ENCODE results near the gene NUDT22.

NUDT22 gene

GRCh38 chr11:64207256-64208085 lies 18.6 kb upstream of the NUDT22 start:
- peak; percentile 77 to 80 for DNase-seq

- no peak for DNase-seq
Measured at GRCh38 chr11:64208086-64208795, 17.8 kb upstream of the NUDT22 start.

DNA sequence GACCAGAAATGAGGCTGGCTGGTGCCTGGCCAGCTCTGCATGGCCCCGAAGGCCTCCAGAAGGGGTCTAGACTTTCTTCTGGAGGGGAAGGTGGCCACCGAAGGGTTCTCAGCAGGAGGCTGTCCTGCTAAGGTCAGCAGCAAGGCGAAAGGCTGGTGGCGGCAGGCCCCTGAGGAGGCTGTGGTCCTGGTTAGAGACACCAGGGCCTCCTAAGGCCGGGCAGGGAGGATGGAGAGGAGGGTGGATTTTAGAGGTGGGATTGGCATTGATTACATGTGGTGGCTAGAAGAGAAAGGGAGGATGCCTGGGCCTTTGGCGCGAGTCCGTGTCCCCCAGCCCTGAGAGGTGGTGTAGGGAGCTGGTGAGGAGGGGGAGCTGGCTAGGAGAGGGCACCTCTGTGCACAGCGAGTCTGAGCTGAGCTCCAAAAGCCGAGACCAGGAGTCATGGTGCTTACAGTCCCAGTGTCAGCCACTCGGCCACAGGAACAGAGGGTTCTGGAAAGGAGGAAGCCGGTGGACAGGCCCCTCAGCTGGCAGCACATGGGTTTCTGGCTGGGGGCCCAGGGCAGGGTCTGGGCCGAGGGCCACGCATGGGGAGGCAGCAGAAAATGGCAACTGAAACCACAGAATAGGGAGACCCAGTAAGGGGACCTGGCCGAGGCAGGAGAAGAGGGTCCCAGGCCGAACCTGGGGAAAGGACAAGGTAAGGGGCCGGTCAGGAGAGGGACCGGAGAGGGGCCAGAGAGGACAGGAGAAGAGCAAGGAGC lies 17.1 kb upstream of the NUDT22 start:
- no peak for DNase-seq

DNA sequence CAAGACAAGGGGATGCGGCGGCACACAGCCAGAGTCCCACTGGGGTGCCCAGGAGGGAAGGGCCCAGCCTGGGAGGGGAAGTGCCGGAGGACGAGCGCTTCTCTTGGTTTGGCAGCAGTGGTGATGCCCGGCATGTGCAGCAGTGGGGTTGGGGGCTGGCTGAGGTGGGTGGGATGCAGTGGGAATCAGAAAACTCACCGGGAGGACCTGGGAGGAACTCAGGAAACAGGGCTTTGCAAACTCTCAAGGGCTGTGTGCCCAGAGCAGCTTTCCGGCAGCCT lies 16.6 kb upstream of the NUDT22 start:
- DNase-seq: no peak

DNA sequence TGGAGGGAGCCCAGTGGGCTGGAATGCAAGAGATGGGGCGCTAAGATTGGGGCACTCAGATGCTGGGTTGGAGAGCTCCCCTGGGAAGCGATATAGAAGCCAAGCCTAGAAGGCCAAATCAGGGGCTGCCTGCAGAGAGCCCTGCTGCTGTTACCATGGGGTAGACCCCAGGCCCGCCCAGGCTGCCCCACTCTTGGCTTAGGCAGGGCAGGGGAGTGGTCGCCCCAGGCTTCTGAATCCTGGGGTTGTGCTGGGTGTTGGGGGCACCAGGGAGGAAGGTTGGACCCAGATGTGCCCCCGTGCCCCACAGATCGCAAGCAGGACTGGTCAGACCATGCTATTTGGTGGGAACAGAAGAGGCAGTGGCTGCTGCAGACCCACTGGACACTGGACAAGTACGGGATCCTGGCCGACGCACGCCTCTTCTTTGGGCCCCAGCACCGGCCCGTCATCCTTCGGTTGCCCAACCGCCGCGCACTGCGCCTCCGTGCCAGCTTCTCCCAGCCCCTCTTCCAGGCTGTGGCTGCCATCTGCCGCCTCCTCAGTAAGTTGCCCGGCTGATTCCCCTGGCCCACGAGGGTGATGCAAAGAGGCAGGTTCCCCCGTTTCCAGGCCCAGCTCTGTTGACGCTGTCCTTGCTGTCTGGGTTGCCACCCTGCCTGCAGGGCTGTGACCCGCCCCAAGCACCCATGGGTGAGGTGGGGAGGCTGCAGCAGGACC lies 15.6 kb upstream of the NUDT22 start:
- DNase-seq: no peak

DNA sequence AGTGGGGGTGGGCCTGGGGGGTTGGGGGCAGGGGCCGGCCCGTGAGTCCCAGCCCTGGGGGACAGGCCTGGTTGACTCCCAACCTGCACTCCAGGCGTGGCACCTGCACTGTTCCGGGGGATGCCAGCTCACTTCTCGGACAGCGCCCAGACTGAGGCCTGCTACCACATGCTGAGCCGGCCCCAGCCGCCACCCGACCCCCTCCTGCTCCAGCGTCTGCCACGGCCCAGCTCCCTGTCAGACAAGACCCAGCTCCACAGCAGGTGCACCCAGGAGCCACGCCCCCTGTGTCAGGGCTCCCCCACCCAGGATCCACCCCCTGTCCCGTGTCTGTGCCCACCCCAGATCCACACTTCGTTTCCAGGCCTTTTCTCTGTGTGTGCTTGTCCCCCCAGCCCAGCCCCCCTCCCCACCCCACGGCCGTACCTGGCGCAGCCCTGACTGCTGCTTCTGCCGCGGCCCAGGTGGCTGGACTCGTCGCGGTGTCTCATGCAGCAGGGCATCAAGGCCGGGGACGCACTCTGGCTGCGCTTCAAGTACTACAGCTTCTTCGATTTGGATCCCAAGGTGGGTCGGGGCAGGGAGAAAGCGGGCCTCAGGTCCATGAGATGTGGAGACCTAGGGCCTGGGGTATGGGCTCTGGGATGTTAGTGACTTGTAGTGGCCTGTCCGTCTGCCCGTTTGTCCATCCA lies 14.7 kb upstream of the NUDT22 start:
- DNase-seq: no peak

GRCh38 chr11:64216879-64217278 lies 9.2 kb upstream of the NUDT22 start:
- no peak for DNase-seq

GRCh38 chr11:64218628-64219353 lies 7.3 kb upstream of the NUDT22 start:
- no peak for DNase-seq

GRCh38 chr11:64219354-64219684 lies 6.8 kb upstream of the NUDT22 start:
- DNase-seq: no peak

GRCh38 chr11:64219755-64220154 lies 6.3 kb upstream of the NUDT22 start:
- no peak for DNase-seq

GRCh38 chr11:64220271-64220670 lies 5.8 kb upstream of the NUDT22 start:
- DNase-seq: no peak

GRCh38 chr11:64220798-64221197 lies 5.3 kb upstream of the NUDT22 start:
- DNase-seq: no peak

- no peak for DNase-seq
Measured at GRCh38 chr11:64222651-64223000, 3.4 kb upstream of the NUDT22 start.

GRCh38 chr11:64223001-64223651 lies 2.9 kb upstream of the NUDT22 start:
- DNase-seq: no peak

DNA sequence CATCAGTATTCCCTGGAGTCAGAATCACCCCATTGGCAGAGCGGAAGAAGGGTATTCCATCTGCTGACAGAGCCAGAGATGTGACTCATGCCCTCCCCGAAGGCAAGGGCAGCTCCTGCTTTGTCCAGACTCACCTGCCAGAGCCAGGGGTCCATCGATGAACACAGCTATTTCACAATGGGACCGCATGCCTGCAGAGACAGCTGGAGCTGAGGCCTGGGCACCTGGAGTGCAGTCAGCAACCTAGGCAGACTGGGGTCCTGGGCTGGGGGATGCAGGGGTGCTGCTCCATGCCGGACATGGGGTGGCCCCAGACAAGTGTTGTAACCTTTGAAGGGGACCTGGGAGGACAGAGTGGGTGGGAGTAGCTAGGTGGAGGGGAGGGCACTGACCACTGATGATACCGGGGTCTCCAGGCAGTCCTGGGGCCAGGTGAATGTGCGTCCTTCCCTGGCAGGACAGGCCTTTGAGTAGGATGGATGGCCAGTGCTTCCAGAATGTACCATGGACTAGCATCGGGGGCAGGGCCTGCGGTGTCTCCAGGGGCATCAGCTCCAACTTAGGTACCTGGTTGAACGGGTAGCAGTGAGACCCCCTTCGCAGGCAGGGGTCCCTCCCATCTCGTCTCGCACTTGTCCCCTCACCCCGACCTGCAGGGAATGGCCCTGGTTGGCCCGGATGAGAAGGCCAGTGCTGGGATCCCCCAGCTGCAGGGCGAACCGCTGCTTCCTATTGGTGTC lies 1.8 kb upstream of the NUDT22 start:
- no peak for DNase-seq

DNA sequence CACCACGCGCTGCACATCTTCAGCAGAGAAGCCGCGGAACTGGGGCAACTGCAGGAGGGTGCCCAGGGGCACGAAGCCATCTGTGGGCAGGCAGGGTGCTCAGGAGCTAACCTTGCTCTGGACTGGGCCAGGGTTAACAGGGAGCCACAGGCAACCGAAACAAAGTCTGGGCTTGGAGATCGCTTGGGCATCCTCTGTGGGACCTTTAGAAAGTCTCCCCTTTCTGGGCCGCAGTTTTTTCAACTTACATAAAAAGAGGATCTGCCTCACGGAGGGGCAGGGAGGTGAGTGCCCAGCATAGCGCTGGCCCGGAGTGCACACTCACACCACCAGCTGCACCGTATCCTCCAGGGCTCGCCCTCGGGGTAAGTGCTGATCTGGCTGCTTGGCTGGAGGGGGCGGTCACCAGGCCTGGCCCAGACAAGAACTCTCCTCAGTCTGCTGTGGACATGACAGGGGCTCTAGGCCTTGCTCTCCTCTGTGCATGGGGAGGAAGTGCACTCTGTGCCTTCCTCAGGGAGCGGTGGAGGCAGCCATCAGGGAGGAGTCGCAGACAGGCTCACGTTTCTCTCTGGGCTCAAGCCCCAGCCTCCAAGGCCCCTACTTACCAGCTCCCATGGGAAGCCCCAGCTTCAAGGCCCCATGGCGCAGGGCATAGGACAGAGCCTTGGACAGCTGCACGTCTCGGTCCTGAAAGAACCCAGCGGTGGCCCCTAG lies 1.0 kb upstream of the NUDT22 start:
- no peak for DNase-seq

GRCh38 chr11:64226507-64227051 lies 505 bp downstream of the NUDT22 start:
- peak; percentile 64 to 67 for DNase-seq

GRCh38 chr11:64227405-64227956 lies 1.4 kb downstream of the NUDT22 start:
- DNase-seq: no peak

GRCh38 chr11:64229090-64229743 lies 3.1 kb downstream of the NUDT22 start:
- DNase-seq: no peak
